Astrocyte (in vitro differentiated cells and primary cell): ENCODE measurements around the gene ARHGAP26. TPM values are rescaled to one million over a fixed set of nuclear protein-coding genes. Genes with fewer than 3 reads are reported as not detected.

Experiments
- DNase-seq: peaks from one replicate; pipeline ENCODE4 v3.0.0-alpha.2; 2010; ENCODE audit warnings: low read depth
- FAIRE-seq: peaks from 2 replicates; lab custom pipeline; 2011; peaks lifted over from hg19 to GRCh38; lab: Jason Lieb, UNC
- H2AFZ ChIP-seq: 2 replicates; pipeline ENCODE4 v1.6.0; 2012; ENCODE audit warnings: low read depth, low read length, inconsistent platforms
- H3K27ac ChIP-seq: 2 replicates; pipeline ENCODE4 v1.5.1; 2011; ENCODE audit warnings: low read depth, low read length, inconsistent platforms
- H3K27me3 ChIP-seq: 2 replicates; pipeline ENCODE4 v1.6.0; 2011; ENCODE audit warnings: low read length, inconsistent platforms; ENCODE audit not compliant: insufficient read depth
- H3K36me3 ChIP-seq: 2 replicates; pipeline ENCODE4 v1.5.1; 2011; ENCODE audit warnings: low read length, inconsistent platforms; ENCODE audit not compliant: insufficient read depth
- H3K4me1 ChIP-seq: 2 replicates; pipeline ENCODE4 v1.5.1; 2011; ENCODE audit warnings: low read length, inconsistent platforms; ENCODE audit not compliant: insufficient read depth
- H3K4me2 ChIP-seq: 2 replicates; pipeline ENCODE4 v1.6.0; 2012; ENCODE audit warnings: low read length, inconsistent platforms
- H3K4me3 ChIP-seq: 2 replicates; pipeline ENCODE4 v1.5.1; 2011; ENCODE audit warnings: low read depth, mild to moderate bottlenecking, low read length, inconsistent platforms; ENCODE audit not compliant: insufficient read depth
- H3K79me2 ChIP-seq: 2 replicates; pipeline ENCODE4 v1.6.0; 2012; ENCODE audit warnings: mild to moderate bottlenecking, low read length, inconsistent platforms; ENCODE audit not compliant: insufficient read depth
- H3K9ac ChIP-seq: 2 replicates; pipeline ENCODE4 v1.6.0; 2012; ENCODE audit warnings: mild to moderate bottlenecking, low read length, inconsistent platforms
- H3K9me3 ChIP-seq: 2 replicates; pipeline ENCODE4 v1.5.1; 2012; ENCODE audit warnings: low read depth, mild to moderate bottlenecking, low read length, inconsistent platforms; ENCODE audit not compliant: insufficient read depth
- H4K20me1 ChIP-seq: 2 replicates; pipeline ENCODE4 v1.6.0; 2012; ENCODE audit warnings: low read length, inconsistent platforms; ENCODE audit not compliant: insufficient read depth
- H3K27ac Mint-ChIP-seq: one replicate; pipeline ENCODE4 v1.8.0; 2021; ENCODE audit warnings: mild to moderate bottlenecking, mixed read lengths; ENCODE audit not compliant: unreplicated experiment
- H3K27me3 Mint-ChIP-seq: one replicate; pipeline ENCODE4 v1.8.0; 2021; ENCODE audit warnings: low read depth, mixed read lengths; ENCODE audit not compliant: unreplicated experiment
- H3K36me3 Mint-ChIP-seq: one replicate; pipeline ENCODE4 v1.8.0; 2021; ENCODE audit warnings: low read depth, mixed read lengths; ENCODE audit not compliant: unreplicated experiment
- H3K4me1 Mint-ChIP-seq: one replicate; pipeline ENCODE4 v1.8.0; 2021; ENCODE audit warnings: low read depth, mixed read lengths; ENCODE audit not compliant: unreplicated experiment
- H3K4me3 Mint-ChIP-seq: one replicate; pipeline ENCODE4 v1.8.0; 2021; ENCODE audit warnings: mild to moderate bottlenecking, moderate library complexity, mixed read lengths; ENCODE audit not compliant: unreplicated experiment
- H3K9me3 Mint-ChIP-seq: one replicate; pipeline ENCODE4 v1.8.0; 2021; ENCODE audit warnings: mild to moderate bottlenecking, mixed read lengths; ENCODE audit not compliant: unreplicated experiment
- EZH2 ChIP-seq: IDR thresholded peaks from 2 replicates; pipeline ENCODE4 v1.6.1; 2012; ENCODE audit warnings: mild to moderate bottlenecking, low read length, inconsistent platforms; ENCODE audit not compliant: insufficient read depth
- total RNA-seq: library from RNA; stranded (reverse); gene quantifications from 2 replicates; pipeline ENCODE4 v1.2.1, GENCODE V29; 2021
- TF ChIP-seq, protein P1 (sequence below): IDR thresholded peaks from 2 replicates; pipeline ENCODE4 v1.5.1; 2011; ENCODE audit warnings: low read depth, mild to moderate bottlenecking, inconsistent platforms, low read length, moderate library complexity; ENCODE audit not compliant: insufficient read depth

Gene ARHGAP26
- total RNA-seq, 1 donor from 2014 or later, result 5.6 TPM

- H3K27ac ChIP-seq, result no peak overlapping the region
These were observed 296.5 kb downstream of the ARHGAP26 start for GRCh38 chr5:143066556-143067281.

GRCh38 chr5:143068712-143069111, 298.5 kb downstream of the ARHGAP26 start:
- H3K27me3 ChIP-seq, result no peaks in the 10 kb centered on the region
- TF ChIP-seq EZH2, result no peak
- Mint-ChIP-seq H3K36me3 (peaks cover 8% of the 10 kb centered on the region), H3K4me3 (no peak overlapping the region), H3K9me3 (peaks cover 2% of the 10 kb centered on the region), H3K27me3 (no peaks in the 10 kb centered on the region), H3K4me1 (peaks cover 9% of the 10 kb centered on the region), H3K27ac (no peak overlapping the region)
- no peak overlapping the region for H3K9ac ChIP-seq
- H3K79me2 ChIP-seq, result no peaks in the 10 kb centered on the region
- FAIRE-seq (no peak), DNase-seq (no peak)
- H3K27ac ChIP-seq, result no peak overlapping the region
- H3K4me1 ChIP-seq, result no peaks in the 10 kb centered on the region
- H3K36me3 ChIP-seq, result no peaks in the 10 kb centered on the region
- no peaks in the 10 kb centered on the region for H3K9me3 ChIP-seq
- H2AFZ ChIP-seq, result no peak overlapping the region
- no peak overlapping the region for H3K4me3 ChIP-seq
- no peak overlapping the region for H3K4me2 ChIP-seq
- H4K20me1 ChIP-seq, result no peaks in the 10 kb centered on the region

More at GRCh38 chr5:143066556-143067281, 296.5 kb downstream of the ARHGAP26 start:
- Histone ChIP-seq H3K27me3 (no peaks in the 10 kb centered on the region), H3K9ac (no peak overlapping the region), H2AFZ (no peak overlapping the region), H3K4me2 (no peak overlapping the region), H3K79me2 (no peaks in the 10 kb centered on the region), H3K9me3 (no peaks in the 10 kb centered on the region), H3K4me1 (peaks cover 3% of the 10 kb centered on the region), H3K4me3 (no peak overlapping the region), H3K36me3 (no peaks in the 10 kb centered on the region), H4K20me1 (no peaks in the 10 kb centered on the region)
- no peak for DNase-seq
- TF ChIP-seq, protein P1, sequence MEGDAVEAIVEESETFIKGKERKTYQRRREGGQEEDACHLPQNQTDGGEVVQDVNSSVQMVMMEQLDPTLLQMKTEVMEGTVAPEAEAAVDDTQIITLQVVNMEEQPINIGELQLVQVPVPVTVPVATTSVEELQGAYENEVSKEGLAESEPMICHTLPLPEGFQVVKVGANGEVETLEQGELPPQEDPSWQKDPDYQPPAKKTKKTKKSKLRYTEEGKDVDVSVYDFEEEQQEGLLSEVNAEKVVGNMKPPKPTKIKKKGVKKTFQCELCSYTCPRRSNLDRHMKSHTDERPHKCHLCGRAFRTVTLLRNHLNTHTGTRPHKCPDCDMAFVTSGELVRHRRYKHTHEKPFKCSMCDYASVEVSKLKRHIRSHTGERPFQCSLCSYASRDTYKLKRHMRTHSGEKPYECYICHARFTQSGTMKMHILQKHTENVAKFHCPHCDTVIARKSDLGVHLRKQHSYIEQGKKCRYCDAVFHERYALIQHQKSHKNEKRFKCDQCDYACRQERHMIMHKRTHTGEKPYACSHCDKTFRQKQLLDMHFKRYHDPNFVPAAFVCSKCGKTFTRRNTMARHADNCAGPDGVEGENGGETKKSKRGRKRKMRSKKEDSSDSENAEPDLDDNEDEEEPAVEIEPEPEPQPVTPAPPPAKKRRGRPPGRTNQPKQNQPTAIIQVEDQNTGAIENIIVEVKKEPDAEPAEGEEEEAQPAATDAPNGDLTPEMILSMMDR, result no peak
- Mint-ChIP-seq H3K27me3 (no peaks in the 10 kb centered on the region), H3K9me3 (no peaks in the 10 kb centered on the region), H3K27ac (no peak overlapping the region), H3K4me3 (no peak overlapping the region), H3K4me1 (peaks cover 18% of the 10 kb centered on the region), H3K36me3 (peaks cover 8% of the 10 kb centered on the region)
- no peak for FAIRE-seq

- no peak for DNase-seq
- Histone ChIP-seq H3K9me3 (no peaks in the 10 kb centered on the region), H3K79me2 (no peaks in the 10 kb centered on the region), H3K9ac (no peak overlapping the region), H3K27ac (no peak overlapping the region), H3K27me3 (no peaks in the 10 kb centered on the region), H2AFZ (no peak overlapping the region), H3K4me2 (no peak overlapping the region), H3K4me1 (no peaks in the 10 kb centered on the region), H3K4me3 (no peak overlapping the region), H3K36me3 (no peaks in the 10 kb centered on the region), H4K20me1 (no peaks in the 10 kb centered on the region)
- peaks cover 2% of the 10 kb centered on the region for H3K9me3 Mint-ChIP-seq
- H3K27ac Mint-ChIP-seq, result no peak overlapping the region
- peaks cover 6% of the 10 kb centered on the region for H3K36me3 Mint-ChIP-seq
- TF ChIP-seq, protein P1, result no peak
- no peak for TF ChIP-seq EZH2
- H3K27me3 Mint-ChIP-seq, result no peaks in the 10 kb centered on the region
- no peak for FAIRE-seq
- no peak overlapping the region for H3K4me3 Mint-ChIP-seq
- H3K4me1 Mint-ChIP-seq, result peaks cover 2% of the 10 kb centered on the region
These were observed 301.8 kb downstream of the ARHGAP26 start for GRCh38 chr5:143071927-143072326.
